GM10248 (cell line): ENCODE data around the gene COL11A2.

ENCODE experiments used
- CTCF ChIA-PET: fragments of 300-600 bp; sonication (Branson Sonifier 250); formaldehyde crosslinking; extraction: SDS; loops from one replicate; lab custom pipeline; 2021; ENCODE audit warnings: antibody characterized with exemption; lab: Yijun Ruan, JAX
- POLR2A ChIA-PET: fragments of 350-650 bp; sonication (Branson Sonifier 250); formaldehyde crosslinking; extraction: SDS; loops from one replicate; lab custom pipeline; 2020; ENCODE audit warnings: antibody characterized with exemption; lab: Yijun Ruan, JAX
- DNase-seq: peaks from one replicate; pipeline ENCODE4 v3.0.0; 2012; ENCODE audit errors: extremely low spot score
- TF ChIP-seq, protein P1 (sequence below): IDR thresholded peaks from 2 replicates; pipeline ENCODE4 v1.5.1; 2012; ENCODE audit warnings: mild to moderate bottlenecking, low read depth; ENCODE audit errors: extremely low read depth, missing control alignments, control extremely low read depth

COL11A2 gene

DNA sequence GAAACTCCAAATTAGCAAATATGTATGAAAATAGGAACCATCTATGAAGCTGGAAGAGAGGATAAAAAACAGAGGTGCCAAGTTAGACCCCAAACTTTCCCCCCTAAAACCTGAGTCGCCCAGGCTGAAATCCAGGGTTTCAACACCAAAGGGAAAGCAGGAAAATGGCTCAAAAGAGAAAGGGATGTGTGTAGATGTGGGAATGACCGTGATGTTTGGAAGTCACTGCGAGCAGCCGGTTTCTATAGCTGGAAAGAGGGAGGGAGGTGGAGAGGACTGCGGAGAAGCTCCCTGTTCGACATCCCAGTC lies 20.5 kb upstream of the COL11A2 start:
- ChIA-PET CTCF (interaction anchor here (1.5 kb wide), 1 partner anchor 15 kb away, joined by 5 read pairs; no protein-coding TSS in a partner anchor), POLR2A (no interaction called here)
- TF ChIP-seq, protein P1, sequence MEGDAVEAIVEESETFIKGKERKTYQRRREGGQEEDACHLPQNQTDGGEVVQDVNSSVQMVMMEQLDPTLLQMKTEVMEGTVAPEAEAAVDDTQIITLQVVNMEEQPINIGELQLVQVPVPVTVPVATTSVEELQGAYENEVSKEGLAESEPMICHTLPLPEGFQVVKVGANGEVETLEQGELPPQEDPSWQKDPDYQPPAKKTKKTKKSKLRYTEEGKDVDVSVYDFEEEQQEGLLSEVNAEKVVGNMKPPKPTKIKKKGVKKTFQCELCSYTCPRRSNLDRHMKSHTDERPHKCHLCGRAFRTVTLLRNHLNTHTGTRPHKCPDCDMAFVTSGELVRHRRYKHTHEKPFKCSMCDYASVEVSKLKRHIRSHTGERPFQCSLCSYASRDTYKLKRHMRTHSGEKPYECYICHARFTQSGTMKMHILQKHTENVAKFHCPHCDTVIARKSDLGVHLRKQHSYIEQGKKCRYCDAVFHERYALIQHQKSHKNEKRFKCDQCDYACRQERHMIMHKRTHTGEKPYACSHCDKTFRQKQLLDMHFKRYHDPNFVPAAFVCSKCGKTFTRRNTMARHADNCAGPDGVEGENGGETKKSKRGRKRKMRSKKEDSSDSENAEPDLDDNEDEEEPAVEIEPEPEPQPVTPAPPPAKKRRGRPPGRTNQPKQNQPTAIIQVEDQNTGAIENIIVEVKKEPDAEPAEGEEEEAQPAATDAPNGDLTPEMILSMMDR: no peak
- no peak for DNase-seq

DNA sequence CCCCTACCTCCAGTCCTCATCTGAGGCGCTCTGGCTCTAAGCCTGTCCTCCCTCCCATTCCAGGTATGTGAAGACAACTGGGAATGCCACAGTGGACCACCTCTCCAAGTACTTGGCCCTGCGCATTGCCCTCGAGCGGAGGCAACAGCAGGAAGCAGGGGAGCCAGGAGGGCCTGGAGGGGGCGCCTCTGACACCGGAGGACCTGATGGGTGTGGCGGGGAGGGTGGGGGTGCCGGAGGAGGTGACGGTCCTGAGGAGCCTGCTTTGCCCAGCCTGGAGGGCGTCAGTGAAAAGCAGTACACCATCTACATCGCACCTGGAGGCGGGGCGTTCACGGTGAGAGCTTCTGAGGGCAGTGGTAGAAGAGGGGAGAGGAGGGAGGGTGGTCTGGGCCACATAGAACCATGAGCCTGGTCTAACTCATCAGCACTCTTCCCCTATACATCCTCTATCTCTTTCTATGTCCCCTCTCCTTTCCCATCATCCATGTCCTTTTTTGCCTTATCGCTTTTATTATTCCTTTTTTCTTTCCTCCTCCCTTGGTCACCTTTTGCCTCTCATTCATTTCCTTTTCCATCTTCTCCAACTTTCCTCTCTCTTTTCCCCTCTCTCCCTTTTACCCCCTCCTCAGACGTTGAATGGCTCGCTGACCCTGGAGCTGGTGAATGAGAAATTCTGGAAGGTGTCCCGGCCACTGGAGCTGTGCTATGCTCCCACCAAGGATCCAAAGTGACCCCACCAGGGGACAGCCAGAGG lies 19.6 kb upstream of the COL11A2 start:
- TF ChIP-seq, protein P1: no peak
- POLR2A ChIA-PET: no interaction called here
- DNase-seq: no peak
- CTCF ChIA-PET: interaction anchor here (0.6 to 1.4 kb wide), 2 partner anchors 37 to 79 kb away, joined by 3 to 6 read pairs; no protein-coding TSS in a partner anchor

DNA sequence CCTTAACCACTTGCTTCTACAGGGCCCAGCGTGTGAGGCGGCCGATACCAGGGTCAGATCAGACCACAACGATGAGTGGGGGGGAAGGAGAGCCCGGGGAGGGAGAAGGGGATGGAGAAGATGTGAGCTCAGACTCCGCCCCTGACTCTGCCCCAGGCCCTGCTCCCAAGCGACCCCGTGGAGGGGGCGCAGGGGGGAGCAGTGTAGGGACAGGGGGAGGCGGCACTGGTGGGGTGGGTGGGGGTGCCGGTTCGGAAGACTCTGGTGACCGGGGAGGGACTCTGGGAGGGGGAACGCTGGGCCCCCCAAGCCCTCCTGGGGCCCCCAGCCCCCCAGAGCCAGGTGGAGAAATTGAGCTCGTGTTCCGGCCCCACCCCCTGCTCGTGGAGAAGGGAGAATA lies 18.9 kb upstream of the COL11A2 start:
- TF ChIP-seq, protein P1: no peak
- ChIA-PET CTCF (interaction anchor here (1.4 kb wide), 1 partner anchor 38 kb away, joined by 6 read pairs; no protein-coding TSS in a partner anchor), POLR2A (interaction anchor here (0.8 kb wide), 1 partner anchor 37 kb away, joined by 3 read pairs; no protein-coding TSS in a partner anchor)
- DNase-seq: no peak

DNA sequence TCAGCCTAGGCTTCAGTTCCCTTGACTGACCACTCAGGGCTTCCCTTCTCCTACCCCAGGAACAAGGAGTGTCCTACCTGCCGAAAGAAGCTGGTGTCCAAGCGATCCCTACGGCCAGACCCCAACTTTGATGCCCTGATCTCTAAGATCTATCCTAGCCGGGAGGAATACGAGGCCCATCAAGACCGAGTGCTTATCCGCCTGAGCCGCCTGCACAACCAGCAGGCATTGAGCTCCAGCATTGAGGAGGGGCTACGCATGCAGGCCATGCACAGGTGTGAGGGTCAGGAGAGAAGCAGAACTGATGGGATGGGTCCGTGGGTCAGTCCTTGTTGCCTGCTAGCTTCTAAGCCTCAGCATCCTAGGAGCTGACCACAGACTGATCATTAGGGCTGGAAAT lies 17.6 kb upstream of the COL11A2 start:
- CTCF ChIA-PET: interaction anchor here (1.5 to 1.6 kb wide), 3 partner anchors 18 to 372 kb away, joined by 3 to 5 read pairs (median 4); partner anchors contain the start of genes COL11A2 and TAP2

DNA sequence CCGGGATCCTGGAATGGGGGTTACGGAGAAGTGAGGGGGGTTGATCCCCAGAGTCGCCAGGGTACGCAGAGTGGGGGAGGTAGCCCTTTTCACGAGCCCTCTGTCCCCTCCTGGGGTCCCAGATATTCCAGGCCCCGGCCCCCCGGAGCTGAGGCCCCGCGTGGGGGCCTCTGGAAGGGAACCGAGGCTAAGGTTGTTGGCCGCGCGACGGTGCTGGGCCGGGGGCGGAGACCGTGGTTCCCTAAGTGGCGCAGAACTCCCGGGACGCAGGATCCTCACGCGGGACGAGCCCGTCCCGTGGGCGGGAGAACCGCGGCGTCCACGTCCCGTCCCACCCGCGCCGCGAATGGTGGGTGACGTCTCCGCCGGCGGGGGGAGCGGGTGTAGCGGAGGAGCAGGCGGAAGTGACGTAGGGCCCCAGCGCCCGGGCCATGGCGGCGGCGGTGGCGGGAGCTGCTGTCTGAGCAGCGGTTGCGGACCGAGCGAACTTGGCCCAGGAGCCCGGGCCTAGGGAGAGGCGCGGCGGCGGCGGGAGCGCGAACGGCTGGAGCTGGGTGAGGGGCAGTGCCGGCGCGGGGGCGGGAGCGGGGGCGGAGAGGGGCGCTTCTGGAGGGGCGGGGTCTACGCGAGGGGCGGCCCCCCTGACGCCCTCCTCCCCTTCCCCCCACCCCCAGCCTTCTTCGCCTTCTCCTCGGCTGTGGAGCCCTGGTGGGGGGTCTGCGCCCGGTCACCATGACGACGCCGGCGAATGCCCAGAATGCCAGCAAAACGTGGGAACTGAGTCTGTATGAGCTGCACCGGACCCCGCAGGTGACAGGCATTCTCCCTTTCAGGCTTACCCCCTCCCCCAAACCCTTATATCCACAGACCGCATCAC lies 16.1 kb upstream of the COL11A2 start, which contains the start of gene RING1:
TSS of gene RING1 (plus strand) at position 410 of the 877 bp plus-strand sequence. CDS start at position 733, 323 bp downstream.
- peak; percentile 95 for DNase-seq
- POLR2A ChIA-PET: interaction anchor here (0.6 to 0.8 kb wide), 5 partner anchors 17 to 236 kb away, joined by 3 to 4 read pairs (median 3); no protein-coding TSS in a partner anchor
- CTCF ChIA-PET: interaction anchor here (0.9 to 2.0 kb wide), 8 partner anchors 10 to 193 kb away, joined by 3 to 6 read pairs (median 4); no protein-coding TSS in a partner anchor

More for the DNA sequence above, 17.6 kb upstream of the COL11A2 start:
- TF ChIP-seq, protein P1: no peak
- POLR2A ChIA-PET: no interaction called here
- DNase-seq: no peak

More for the DNA sequence above, 16.1 kb upstream of the COL11A2 start, which contains the start of gene RING1:
- TF ChIP-seq, protein P1: no peak
